ENCODE results near the gene EIF3I.

GRCh38 chr1:32249831-32250525 lies 27.8 kb downstream of the EIF3I start:
- TF ChIP-seq CTCF (IDR thresholded peaks at IDR 0.05; ENCODE audit: control extremely low read depth in 1 of 3, insufficient read depth in 1 of 3, low read depth in 1 of 3, low read length in 3 of 3) (no peak), EZH2 (IDR thresholded peaks at IDR 0.05; ENCODE audit: low read depth, low read length, severe bottlenecking) (no peak), PHF8 (conservative IDR thresholded peaks at IDR 0.05; ENCODE audit: low read depth, low read length) (no peak), RAD21 (IDR thresholded peaks at IDR 0.05 in 1 of 2, conservative IDR thresholded peaks at IDR 0.05 in 1 of 2; ENCODE audit: low read depth in 2 of 2, low read length in 2 of 2) (no peak), EP300 (IDR thresholded peaks at IDR 0.05; ENCODE audit: borderline replicate concordance in 1 of 2, low read depth in 2 of 2, low read length in 2 of 2) (no peak), HDAC2 (IDR thresholded peaks at IDR 0.05; ENCODE audit: borderline replicate concordance in 1 of 2, low read depth in 2 of 2, low read length in 2 of 2) (no peak), TBP (IDR thresholded peaks at IDR 0.05; ENCODE audit: low read depth, low read length) (no peak), POLR2A (IDR thresholded peaks at IDR 0.05; ENCODE audit: control extremely low read depth in 1 of 2, low read depth in 2 of 2, low read length in 2 of 2) (no peak), TCF12 (IDR thresholded peaks at IDR 0.05; ENCODE audit: low read depth, low read length) (no peak), GABPA (IDR thresholded peaks at IDR 0.05; ENCODE audit: borderline replicate concordance, insufficient read depth, low read length) (no peak), RFX5 (IDR thresholded peaks at IDR 0.05; ENCODE audit: borderline replicate concordance, low read depth, low read length) (no peak), MAX (IDR thresholded peaks at IDR 0.05) (no peak), SP1 (IDR thresholded peaks at IDR 0.05; ENCODE audit: low read depth, low read length) (no peak), CEBPB (IDR thresholded peaks at IDR 0.05; ENCODE audit: low read depth, low read length) (no peak)
